PC-9 (cell line): ENCODE measurements around the gene AMDHD2. TPM values are rescaled to one million over a fixed set of nuclear protein-coding genes. Genes with fewer than 3 reads are reported as not detected.

ENCODE experiments used
- BruUV-seq: library from RNA; stranded (reverse); fragments of 400-500 nt; replicated peaks from 2 replicates; lab custom pipeline; 2021; lab: Mats Ljungman, UMichigan
- CTCF ChIA-PET: fragments of 300-600 bp; sonication (Branson Sonifier 250); formaldehyde crosslinking; loops from one replicate; lab custom pipeline; 2022; ENCODE audit warnings: antibody characterized with exemption; lab: Charles Lee
- POLR2A ChIA-PET: fragments of 300-600 bp; sonication (Branson Sonifier 250); formaldehyde crosslinking; loops from one replicate; lab custom pipeline; 2022; ENCODE audit warnings: antibody characterized with exemption; ENCODE audit not compliant: unreplicated experiment; lab: Charles Lee
- DNase-seq, 2 experiments: peaks; one replicate each; pipeline versions ENCODE4 v3.0.0 to v3.0.0-alpha.2; 2015 to 2022; ENCODE audit warnings: mixed read lengths in 1 of 2
- H2AFZ ChIP-seq: fragments of 200-600 bp; sonication (generic); 2 replicates; pipeline ENCODE4 v1.8.1; 2017; ENCODE audit warnings: antibody characterized with exemption
- H3F3A ChIP-seq: fragments of 200-600 bp; sonication (generic); 2 replicates; pipeline ENCODE4 v1.8.1; 2017; ENCODE audit warnings: antibody characterized with exemption, mild to moderate bottlenecking, low read depth; ENCODE audit not compliant: insufficient read depth
- H3K27ac ChIP-seq: fragments of 200-600 bp; sonication (generic); 2 replicates; pipeline ENCODE4 v1.6.1; 2016; ENCODE audit warnings: mixed run types
- H3K27me3 ChIP-seq: fragments of 200-600 bp; sonication (generic); 2 replicates; pipeline ENCODE4 v1.6.1; 2016; ENCODE audit warnings: low read depth, mixed run types; ENCODE audit not compliant: insufficient read depth
- H3K36me3 ChIP-seq: fragments of 200-600 bp; sonication (generic); 2 replicates; pipeline ENCODE4 v1.6.1; 2016; ENCODE audit warnings: low read depth, mixed run types
- H3K4me1 ChIP-seq: fragments of 200-600 bp; sonication (generic); replicated peaks from 2 replicates; pipeline ENCODE4 v1.6.1; 2016; ENCODE audit warnings: mixed run types; ENCODE audit not compliant: insufficient read depth
- H3K4me2 ChIP-seq: fragments of 200-600 bp; sonication (generic); 2 replicates; pipeline ENCODE4 v1.6.1; 2017; ENCODE audit warnings: mixed run types
- H3K4me3 ChIP-seq: fragments of 200-600 bp; sonication (generic); 2 replicates; pipeline ENCODE4 v1.6.1; 2016; ENCODE audit warnings: mixed run types
- H3K79me2 ChIP-seq: fragments of 200-600 bp; sonication (generic); 2 replicates; pipeline ENCODE4 v1.6.1; 2017; ENCODE audit warnings: low read depth, mixed run types
- H3K9me2 ChIP-seq: fragments of 200-600 bp; sonication (generic); 2 replicates; pipeline ENCODE4 v1.8.1; 2017; ENCODE audit warnings: mild to moderate bottlenecking; ENCODE audit not compliant: insufficient read depth
- H3K9me3 ChIP-seq: fragments of 200-600 bp; sonication (generic); 2 replicates; pipeline ENCODE4 v1.8.1; 2016; ENCODE audit warnings: low read depth; ENCODE audit not compliant: insufficient read depth
- H4K20me1 ChIP-seq: fragments of 200-600 bp; sonication (generic); 2 replicates; pipeline ENCODE4 v1.8.1; 2017; ENCODE audit not compliant: insufficient read depth
- CTCF ChIP-seq: fragments of 200-600 bp; sonication (generic); conservative IDR thresholded peaks from 2 replicates; pipeline ENCODE4 v1.6.1; 2017; ENCODE audit warnings: mixed run types, antibody characterized with exemption, mild to moderate bottlenecking, moderate library complexity
- EZH2 ChIP-seq: fragments of 200-600 bp; sonication (generic); IDR thresholded peaks from 2 replicates; pipeline ENCODE4 v1.8.0; 2017; ENCODE audit warnings: antibody characterized with exemption, low read depth
- intact Hi-C: fragments of 100-400 bp; cut with micrococcal nuclease; formaldehyde crosslinking; loops from one replicate; pipeline ENCODE4 v1.10.0; 2022; ENCODE audit not compliant: unreplicated experiment
- total RNA-seq: library from RNA; stranded (reverse); gene quantifications from 2 replicates; pipeline ENCODE4 v1.2.3, GENCODE V29; 2021

Gene AMDHD2
- total RNA-seq, 1 experiment from 2014 or later: 47.9 TPM

- no peaks in the 10 kb centered on the region for H3K79me2 ChIP-seq
- CTCF ChIA-PET: no interaction called here
- no peak overlapping the region for H2AFZ ChIP-seq
- TF ChIP-seq EZH2 (no peak), CTCF (no peak)
- H3K9me2 ChIP-seq: no peaks in the 10 kb centered on the region
- H3K4me1 ChIP-seq: 0 out of 2 replicates have a peak, but pooled peaks cover 5% of the 10 kb centered on the region
- H3K4me3 ChIP-seq: no peak overlapping the region
- H4K20me1 ChIP-seq: peaks cover 9% of the 10 kb centered on the region; the same call in 1 of the 2 replicates
- no peak overlapping the region for H3K27ac ChIP-seq
- POLR2A ChIA-PET: interaction anchor here (0.6 kb wide), 1 partner anchor 20 kb away, joined by 4 read pairs; no protein-coding TSS in a partner anchor
- no peak overlapping the region for H3K4me2 ChIP-seq
- no TSS peak for BruUV-seq
- intact Hi-C loops: no loop called here
- peaks cover 16% of the 10 kb centered on the region for H3F3A ChIP-seq
- no peaks in the 10 kb centered on the region for H3K9me3 ChIP-seq
- DNase-seq: no peak
- H3K36me3 ChIP-seq: no peaks in the 10 kb centered on the region
- H3K27me3 ChIP-seq: no peaks in the 10 kb centered on the region
Observed at GRCh38 chr16:2499454-2499853, 20.7 kb upstream of the AMDHD2 start.

- Histone ChIP-seq H4K20me1 (peaks cover 9% of the 10 kb centered on the region; the same call in 1 of the 2 replicates), H3K9me2 (no peaks in the 10 kb centered on the region), H3K27ac (no peak overlapping the region), H3K36me3 (no peaks in the 10 kb centered on the region), H3K4me3 (no peak overlapping the region), H3K9me3 (no peaks in the 10 kb centered on the region), H2AFZ (no peak overlapping the region), H3K4me2 (no peak overlapping the region), H3F3A (peaks cover 20% of the 10 kb centered on the region), H3K4me1 (0 out of 2 replicates have a peak, but pooled peaks cover 5% of the 10 kb centered on the region), H3K79me2 (no peaks in the 10 kb centered on the region), H3K27me3 (no peaks in the 10 kb centered on the region)
- intact Hi-C loops: loop anchor here (5.0 kb wide), 3 partner anchors 73 to 303 kb away; partner anchors contain the start of genes CASKIN1, CCNF and ECI1
- TF ChIP-seq EZH2 (no peak), CTCF (no peak)
- BruUV-seq: no TSS peak
- ChIA-PET CTCF (no interaction called here), POLR2A (no interaction called here)
- no peak for DNase-seq
Observed at GRCh38 chr16:2499890-2500429, 20.2 kb upstream of the AMDHD2 start.

- no TSS peak for BruUV-seq
Observed at GRCh38 chr16:2500430-2500917, 19.7 kb upstream of the AMDHD2 start.

More at GRCh38 chr16:2500430-2500917, 19.7 kb upstream of the AMDHD2 start:
- no peaks in the 10 kb centered on the region for H3K36me3 ChIP-seq
- H3K4me2 ChIP-seq: no peak overlapping the region
- no peak overlapping the region for H3K4me3 ChIP-seq
- 0 out of 2 replicates have a peak, but pooled peaks cover 5% of the 10 kb centered on the region for H3K4me1 ChIP-seq
- H2AFZ ChIP-seq: no peak overlapping the region
- no peaks in the 10 kb centered on the region for H3K9me2 ChIP-seq
- POLR2A ChIA-PET: no interaction called here
- intact Hi-C loops: loop anchor here (5.0 kb wide), 3 partner anchors 73 to 303 kb away; partner anchors contain the start of genes CASKIN1, CCNF and ECI1
- no peak for TF ChIP-seq EZH2
- TF ChIP-seq CTCF: no peak
- H4K20me1 ChIP-seq: peaks cover 9% of the 10 kb centered on the region; the same call in 1 of the 2 replicates
- H3K9me3 ChIP-seq: no peaks in the 10 kb centered on the region
- no peaks in the 10 kb centered on the region for H3K27me3 ChIP-seq
- CTCF ChIA-PET: interaction anchor here (0.5 to 1.0 kb wide), 4 partner anchors 37 to 208 kb away, joined by 3 to 8 read pairs (median 4); partner anchors contain the start of gene TEDC2
- H3K27ac ChIP-seq: no peak overlapping the region
- DNase-seq: no peak
- peaks cover 24% of the 10 kb centered on the region for H3F3A ChIP-seq
- no peaks in the 10 kb centered on the region for H3K79me2 ChIP-seq
